Type B pancreatic cell (in vitro differentiated cells): ENCODE results near the gene COL20A1. TPM values are rescaled to one million over a fixed set of nuclear protein-coding genes. Genes with fewer than 3 reads are reported as not detected.

Experiments
- DNase-seq: peaks from one replicate; pipeline ENCODE4 v3.0.0; 2021; ENCODE audit warnings: mixed read lengths; ENCODE audit not compliant: unreplicated experiment; ENCODE audit errors: extremely low spot score
- H3K27ac Mint-ChIP-seq: 2 replicates; pipeline ENCODE4 v1.8.0; 2021; ENCODE audit warnings: mild to moderate bottlenecking, mixed read lengths
- H3K27me3 Mint-ChIP-seq: 2 replicates; pipeline ENCODE4 v1.8.0; 2021; ENCODE audit warnings: mixed read lengths
- H3K36me3 Mint-ChIP-seq: 2 replicates; pipeline ENCODE4 v1.8.0; 2021; ENCODE audit warnings: mixed read lengths
- H3K4me1 Mint-ChIP-seq: one replicate; pipeline ENCODE4 v1.8.0; 2021; ENCODE audit warnings: mixed read lengths; ENCODE audit not compliant: unreplicated experiment
- H3K4me3 Mint-ChIP-seq: 2 replicates; pipeline ENCODE4 v1.8.0; 2021; ENCODE audit warnings: mild to moderate bottlenecking, mixed read lengths
- H3K9me3 Mint-ChIP-seq: 2 replicates; pipeline ENCODE4 v1.8.0; 2021; ENCODE audit warnings: mixed read lengths
- total RNA-seq: library from RNA; stranded (reverse); gene quantifications from 2 replicates; pipeline ENCODE4 v1.2.1, GENCODE V29; 2021; ENCODE audit warnings: low replicate concordance
- TF ChIP-seq, protein P1 (sequence below): fragments of 200-600 bp; sonication (generic); conservative IDR thresholded peaks from 2 replicates; pipeline ENCODE4 v1.5.0; 2021; ENCODE audit warnings: antibody characterized with exemption, mild to moderate bottlenecking

Gene COL20A1
- total RNA-seq, 1 donor from 2014 or later: 0.36 TPM

DNA sequence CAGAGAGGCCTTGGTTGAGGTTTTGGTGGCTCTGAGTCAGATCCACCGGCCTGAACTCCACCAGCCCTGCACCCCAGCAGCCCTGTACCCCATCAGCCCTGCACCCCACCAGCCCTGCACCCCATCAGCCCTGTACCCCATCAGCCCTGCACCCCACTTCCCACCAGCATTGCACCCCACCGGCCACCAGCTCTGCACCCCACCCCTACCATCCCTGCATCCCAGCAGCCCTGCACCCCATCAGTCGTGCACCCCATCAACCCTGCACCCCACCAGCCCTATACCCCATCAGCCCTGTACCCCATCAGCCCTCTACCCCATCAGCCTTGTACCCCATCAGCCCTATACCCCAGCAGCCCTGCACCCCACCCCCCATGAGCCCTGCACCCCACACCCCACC, 82.5 kb downstream of the COL20A1 start:
- H3K9me3 Mint-ChIP-seq: no peaks in the 10 kb centered on the region
- DNase-seq: no peak
- peaks cover 18% of the 10 kb centered on the region for H3K27me3 Mint-ChIP-seq
- H3K36me3 Mint-ChIP-seq: no peaks in the 10 kb centered on the region
- H3K4me1 Mint-ChIP-seq: peaks cover 23% of the 10 kb centered on the region
- no peak overlapping the region for H3K27ac Mint-ChIP-seq
- H3K4me3 Mint-ChIP-seq: no peak overlapping the region
- TF ChIP-seq, protein P1, sequence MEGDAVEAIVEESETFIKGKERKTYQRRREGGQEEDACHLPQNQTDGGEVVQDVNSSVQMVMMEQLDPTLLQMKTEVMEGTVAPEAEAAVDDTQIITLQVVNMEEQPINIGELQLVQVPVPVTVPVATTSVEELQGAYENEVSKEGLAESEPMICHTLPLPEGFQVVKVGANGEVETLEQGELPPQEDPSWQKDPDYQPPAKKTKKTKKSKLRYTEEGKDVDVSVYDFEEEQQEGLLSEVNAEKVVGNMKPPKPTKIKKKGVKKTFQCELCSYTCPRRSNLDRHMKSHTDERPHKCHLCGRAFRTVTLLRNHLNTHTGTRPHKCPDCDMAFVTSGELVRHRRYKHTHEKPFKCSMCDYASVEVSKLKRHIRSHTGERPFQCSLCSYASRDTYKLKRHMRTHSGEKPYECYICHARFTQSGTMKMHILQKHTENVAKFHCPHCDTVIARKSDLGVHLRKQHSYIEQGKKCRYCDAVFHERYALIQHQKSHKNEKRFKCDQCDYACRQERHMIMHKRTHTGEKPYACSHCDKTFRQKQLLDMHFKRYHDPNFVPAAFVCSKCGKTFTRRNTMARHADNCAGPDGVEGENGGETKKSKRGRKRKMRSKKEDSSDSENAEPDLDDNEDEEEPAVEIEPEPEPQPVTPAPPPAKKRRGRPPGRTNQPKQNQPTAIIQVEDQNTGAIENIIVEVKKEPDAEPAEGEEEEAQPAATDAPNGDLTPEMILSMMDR: no peak

DNA sequence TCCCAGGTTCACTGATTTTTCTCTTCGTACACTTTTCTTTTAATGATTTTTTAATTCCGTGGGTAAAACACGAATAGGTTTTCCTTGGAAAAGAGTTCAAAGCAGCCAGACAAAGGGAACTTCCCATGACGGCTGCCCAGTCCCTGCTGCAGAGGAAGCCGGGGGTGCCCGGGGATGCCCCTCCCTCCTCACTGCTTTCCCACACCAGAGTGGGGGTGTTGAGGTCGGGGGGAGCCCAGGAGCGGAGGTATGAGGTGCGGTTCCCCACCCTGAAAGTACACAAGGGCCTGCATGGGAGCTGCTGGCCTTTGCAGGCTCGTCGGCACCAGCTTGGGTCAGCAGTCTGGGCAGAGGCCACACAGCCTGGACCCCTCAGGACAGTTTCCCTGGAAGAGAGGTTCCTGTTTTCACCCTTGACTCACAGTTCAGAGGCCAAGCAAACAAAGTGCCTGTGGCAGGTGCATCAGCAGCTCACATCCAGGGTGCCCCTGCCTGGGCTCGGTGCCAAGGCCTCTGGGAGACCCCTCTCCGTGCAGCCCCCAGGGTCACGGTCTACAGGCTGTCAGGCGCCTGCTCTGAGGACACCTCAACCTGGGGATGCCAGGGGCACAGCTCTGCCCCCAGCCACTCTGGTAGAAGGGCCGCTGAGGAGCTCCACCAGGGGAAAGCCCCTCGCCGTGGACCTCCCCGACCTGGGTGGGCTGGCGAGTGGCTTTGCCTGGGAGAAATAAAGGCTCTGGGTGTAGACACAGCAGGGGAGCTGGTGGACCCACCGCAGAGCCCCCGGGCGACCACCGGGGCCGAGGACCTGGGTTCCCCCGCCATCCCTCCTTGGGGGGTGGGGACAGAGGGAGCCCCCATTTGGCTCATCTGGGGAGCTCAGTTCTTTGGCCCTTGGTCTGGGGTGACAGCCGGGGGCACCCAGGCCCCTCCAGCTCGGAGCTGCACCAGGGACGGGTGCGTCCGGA, 83.6 kb downstream of the COL20A1 start:
- Mint-ChIP-seq H3K27ac (no peak overlapping the region), H3K36me3 (no peaks in the 10 kb centered on the region), H3K27me3 (peaks cover 12% of the 10 kb centered on the region), H3K4me1 (peaks cover 23% of the 10 kb centered on the region), H3K4me3 (no peak overlapping the region), H3K9me3 (no peaks in the 10 kb centered on the region)
- no peak for DNase-seq
- TF ChIP-seq, protein P1: no peak

DNA sequence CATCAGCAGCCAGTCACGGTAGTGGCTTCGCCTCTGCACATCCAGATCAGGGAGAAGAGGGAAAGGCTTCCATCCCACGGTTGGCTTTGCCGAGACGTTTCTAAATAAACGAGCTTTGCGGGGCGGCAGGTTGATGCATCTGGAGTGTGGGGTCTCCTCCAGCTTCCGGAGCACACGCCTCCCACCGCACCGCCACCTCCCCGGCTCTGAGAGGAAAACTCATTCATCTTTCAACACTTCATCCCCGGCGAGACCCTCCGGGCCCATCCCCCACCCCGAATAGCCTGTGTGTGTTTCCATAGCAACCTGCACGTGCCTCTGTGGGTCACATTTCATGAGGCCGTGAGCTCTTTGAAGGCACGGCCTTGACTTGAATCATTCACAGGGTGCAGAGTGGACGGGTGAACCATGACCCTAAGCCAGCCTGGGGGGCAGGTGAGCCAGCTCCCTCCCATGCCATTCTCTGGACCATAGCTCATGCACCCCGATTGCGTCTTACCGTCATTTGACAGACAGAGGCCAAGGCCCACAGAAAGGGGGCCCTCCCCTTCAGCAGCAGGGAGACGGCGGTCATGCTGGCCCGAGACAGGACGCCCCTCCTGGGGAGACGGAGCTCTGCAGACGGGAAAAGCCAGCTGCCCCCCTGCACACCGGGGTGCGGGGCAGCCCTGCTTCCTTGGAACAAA, 84.4 kb downstream of the COL20A1 start:
- TF ChIP-seq, protein P1: peak; percentile 60
- Mint-ChIP-seq H3K4me3 (peak overlapping the region; percentile 68), H3K27ac (peak overlapping the region; percentile 23), H3K4me1 (peaks cover 23% of the 10 kb centered on the region), H3K36me3 (no peaks in the 10 kb centered on the region), H3K27me3 (peaks cover 12% of the 10 kb centered on the region), H3K9me3 (no peaks in the 10 kb centered on the region)
- no peak for DNase-seq

DNA sequence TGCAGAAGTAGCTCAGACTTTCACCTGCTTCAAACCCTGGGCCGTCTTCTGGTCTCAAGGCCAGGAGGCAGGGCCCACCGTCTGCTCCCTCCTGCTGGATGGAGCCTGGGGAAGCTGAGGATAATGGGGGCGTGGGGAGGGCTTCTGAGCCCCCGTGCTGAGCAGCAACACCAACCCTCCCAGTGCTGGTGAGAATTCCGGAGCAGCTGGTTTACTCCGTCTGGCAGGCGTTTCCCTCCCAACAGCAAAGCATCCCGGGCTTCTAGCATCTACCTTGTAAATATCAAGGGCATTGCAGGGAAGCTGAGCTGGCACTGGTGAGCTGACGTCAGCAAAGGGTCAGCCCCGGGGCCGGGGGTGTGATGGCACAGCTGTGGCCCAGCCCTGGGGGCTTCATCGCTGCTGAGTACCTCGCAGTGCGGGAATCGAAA, 85.0 kb downstream of the COL20A1 start:
- no peak overlapping the region for H3K27ac Mint-ChIP-seq
- peaks cover 12% of the 10 kb centered on the region for H3K27me3 Mint-ChIP-seq
- H3K36me3 Mint-ChIP-seq: no peaks in the 10 kb centered on the region
- H3K4me3 Mint-ChIP-seq: no peak overlapping the region
- no peak for DNase-seq
- TF ChIP-seq, protein P1: no peak
- no peaks in the 10 kb centered on the region for H3K9me3 Mint-ChIP-seq
- peaks cover 23% of the 10 kb centered on the region for H3K4me1 Mint-ChIP-seq

DNA sequence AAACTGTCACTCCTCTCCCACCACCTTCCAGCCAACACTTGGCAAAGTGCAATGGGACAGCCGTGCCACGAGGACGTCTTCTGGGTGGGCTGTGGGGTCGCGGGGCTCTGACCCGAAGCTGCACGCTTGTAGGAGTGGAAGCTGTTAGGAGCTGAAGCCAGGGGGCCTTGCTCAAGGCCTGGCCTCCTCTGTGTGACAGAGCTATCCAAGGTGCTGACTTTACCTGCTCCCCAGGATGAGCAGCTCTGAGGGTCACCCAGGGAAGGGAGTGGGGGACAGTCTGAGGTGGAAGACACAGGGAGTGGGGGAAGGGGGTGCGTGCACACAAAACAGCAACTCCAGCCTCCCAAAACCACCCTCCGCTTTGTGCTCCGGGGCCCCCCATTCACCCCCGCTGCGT, 85.6 kb downstream of the COL20A1 start:
- DNase-seq: no peak
- H3K27ac Mint-ChIP-seq: no peak overlapping the region
- peaks cover 23% of the 10 kb centered on the region for H3K4me1 Mint-ChIP-seq
- peaks cover 17% of the 10 kb centered on the region for H3K27me3 Mint-ChIP-seq
- no peaks in the 10 kb centered on the region for H3K36me3 Mint-ChIP-seq
- H3K4me3 Mint-ChIP-seq: no peak overlapping the region
- H3K9me3 Mint-ChIP-seq: no peaks in the 10 kb centered on the region
- TF ChIP-seq, protein P1: peak; percentile 30
